Lower leg skin (tissue), 4 donors: ENCODE results near the gene COA8. TPM values are rescaled to one million over a fixed set of nuclear protein-coding genes. Genes with fewer than 3 reads are reported as not detected.

ENCODE experiments used
- DNase-seq, 2 donors: peaks; one replicate each; pipeline ENCODE4 v3.0.0-alpha.2; 2019; ENCODE audit warnings: low spot score in 2 of 2
- H3K4me3 ChIP-seq: fragments of 200-600 bp; sonication (generic); 2 replicates; pipeline ENCODE4 v1.5.1; 2017; ENCODE audit warnings: mild to moderate bottlenecking, low read depth; ENCODE audit not compliant: poor library complexity, severe bottlenecking
- CTCF ChIP-seq, 3 donors: fragments of 450-650 bp; IDR thresholded peaks; one replicate each; pipeline ENCODE4 v1.5.1; 2016; ENCODE audit warnings: antibody characterized with exemption in 3 of 3, mild to moderate bottlenecking in 3 of 3, moderate library complexity in 2 of 3
- POLR2A ChIP-seq, 2 donors: fragments of 450-650 bp; IDR thresholded peaks; one replicate each; pipeline ENCODE4 v1.6.1; 2016 to 2017; ENCODE audit warnings: antibody characterized with exemption in 2 of 2, mild to moderate bottlenecking in 1 of 2, moderate library complexity in 1 of 2
- WGBS, 2 donors: methylation state at CpG; one replicate each; pipeline ENCODE4 v1.1.5; 2018; 5-methylcytosine and 5-hydroxymethylcytosine counted together
- intact Hi-C: fragments of 100-400 bp; cut with DNase I; formaldehyde crosslinking; loops from one replicate; pipeline ENCODE4 v1.15.0; 2023; ENCODE audit warnings: low total_unique reads
- total RNA-seq, 4 donors: library from RNA; depleted of rRNA; stranded (reverse); fragments of >200 nt; gene quantifications; one replicate each; pipeline ENCODE4 v1.1.0, GENCODE V29; 2016

Gene COA8
- total RNA-seq, 4 donors from 2014 or later: 21.0 to 32.9 (median 30.0) TPM

- TF ChIP-seq CTCF (IDR thresholded peaks at IDR 0.05) (no peak), POLR2A (IDR thresholded peaks at IDR 0.05) (no peak)
- WGBS, 2 donors: 37 to 47% methylated on average over 11 of the region's 11 CpGs
- intact Hi-C loops: no loop called here
- H3K4me3 ChIP-seq: no peak overlapping the region
- DNase-seq: no peak
Observed at GRCh38 chr14:103625356-103626095, 62.8 kb downstream of the COA8 start.

GRCh38 chr14:103626146-103626850 is 63.5 kb downstream of the COA8 start:
- DNase-seq: no peak
- intact Hi-C loops: no loop called here
- 58 to 75% methylated on average over 5 of the region's 5 CpGs for WGBS, 2 donors
- H3K4me3 ChIP-seq: no peak overlapping the region
- TF ChIP-seq CTCF (IDR thresholded peaks at IDR 0.05) (no peak), POLR2A (IDR thresholded peaks at IDR 0.05) (no peak)

GRCh38 chr14:103627073-103628025 is 64.6 kb downstream of the COA8 start:
- intact Hi-C loops: no loop called here
- DNase-seq: no peak
- WGBS, 2 donors: 71 to 82% methylated on average over 16 of the region's 16 CpGs
- TF ChIP-seq CTCF (IDR thresholded peaks at IDR 0.05) (no peak), POLR2A (IDR thresholded peaks at IDR 0.05) (no peak)
- H3K4me3 ChIP-seq: no peak overlapping the region

- intact Hi-C loops: no loop called here
- H3K4me3 ChIP-seq: peak overlapping the region; percentile 85
- DNase-seq: peak; percentile 70 to 95
- TF ChIP-seq POLR2A (IDR thresholded peaks at IDR 0.05): no peak
- WGBS, 2 donors: 0 to 1% methylated on average over 17 to 31 of the region's 31 CpGs
Observed at GRCh38 chr14:103628221-103628683, 65.5 kb downstream of the COA8 start.

GRCh38 chr14:103628684-103629502 is 66.1 kb downstream of the COA8 start, which contains the start of gene KLC1:
KLC1 (plus strand) TSS chr14:103629211; CDS start chr14:103654565, 25,354 bp downstream.
- intact Hi-C loops: no loop called here
- H3K4me3 ChIP-seq: peak within 1 kb of the TSS; percentile 85
- peak; percentile 70 to 97 for DNase-seq
- TF ChIP-seq CTCF (IDR thresholded peaks at IDR 0.05) (no peak), POLR2A (IDR thresholded peaks at IDR 0.05) (peak in 1 of 2 donors; percentile 61)
- 0 to 1% methylated on average over 9 to 59 of the region's 97 CpGs for WGBS, 2 donors
